ENCODE results near the gene RTP1. TPM values are rescaled to one million over a fixed set of nuclear protein-coding genes. Genes with fewer than 3 reads are reported as not detected.
"Not testable (repeated sequence)": the region's sequence is repeated elsewhere in the genome, so short reads cannot be mapped to it uniquely, and the experiment has no call there.

RTP1 gene
- total RNA-seq, 3 donors from 2014 or later (not counting 1 experiment from before 2014, with no cell fraction given) = not detected

DNA sequence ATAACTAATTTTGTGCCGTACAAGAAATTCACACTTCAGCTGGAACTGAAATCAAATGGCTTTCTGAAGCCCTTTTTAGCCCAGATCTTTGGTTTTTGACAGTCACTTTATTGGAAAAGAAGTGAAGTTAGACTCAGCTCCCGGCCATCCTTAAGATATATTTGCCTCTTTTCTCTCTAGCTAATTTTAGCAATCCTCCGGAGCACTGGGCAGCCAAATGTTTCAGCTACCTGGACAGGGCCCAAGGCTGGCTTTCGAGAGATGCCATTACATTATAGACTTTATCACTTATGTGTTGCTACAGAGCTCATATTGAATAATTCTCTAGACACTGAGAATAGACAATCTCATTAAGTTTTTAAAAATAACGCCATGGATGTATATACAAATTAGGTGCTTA lies 29.5 kb upstream of the RTP1 start:
- H3K27ac ChIP-seq (ENCODE audit: low read length) = no peak overlapping the region
- Mint-ChIP-seq H3K4me3 (no peak overlapping the region), H3K27me3 (ENCODE audit: low read depth in 2 of 2) (peaks cover 16 to 31% of the 10 kb centered on the region in 2 donors), H3K9me3 (no peaks in the 10 kb centered on the region), H3K27ac (no peak overlapping the region), H3K4me1 (no peaks in the 10 kb centered on the region), H3K36me3 (no peaks in the 10 kb centered on the region)
- DNase-seq = no peak
- peaks cover 3% of the 10 kb centered on the region for H3K27me3 ChIP-seq (ENCODE audit: control insufficient read depth, insufficient read depth, low read length)
- 89% methylated on average over 4 of the region's 5 CpGs for WGBS (ENCODE audit: insufficient coverage)
- H3K9me3 ChIP-seq (ENCODE audit: control insufficient read depth, insufficient read depth, low read length) = no peaks in the 10 kb centered on the region
- intact Hi-C loops (cut with micrococcal nuclease) = loop anchor here (5.0 kb wide), 1 partner anchor 550 kb away; no protein-coding TSS in a partner anchor
- no peaks in the 10 kb centered on the region for H3K4me1 ChIP-seq (ENCODE audit: control insufficient read depth, insufficient read depth, low read length)
- H3K36me3 ChIP-seq (ENCODE audit: control insufficient read depth, insufficient read depth, low read length) = no peaks in the 10 kb centered on the region
- TF ChIP-seq CTCF (IDR thresholded peaks at IDR 0.05) = no peak
- ATAC-seq = no peak
- no peak overlapping the region for H3K4me3 ChIP-seq (ENCODE audit: low read length)

DNA sequence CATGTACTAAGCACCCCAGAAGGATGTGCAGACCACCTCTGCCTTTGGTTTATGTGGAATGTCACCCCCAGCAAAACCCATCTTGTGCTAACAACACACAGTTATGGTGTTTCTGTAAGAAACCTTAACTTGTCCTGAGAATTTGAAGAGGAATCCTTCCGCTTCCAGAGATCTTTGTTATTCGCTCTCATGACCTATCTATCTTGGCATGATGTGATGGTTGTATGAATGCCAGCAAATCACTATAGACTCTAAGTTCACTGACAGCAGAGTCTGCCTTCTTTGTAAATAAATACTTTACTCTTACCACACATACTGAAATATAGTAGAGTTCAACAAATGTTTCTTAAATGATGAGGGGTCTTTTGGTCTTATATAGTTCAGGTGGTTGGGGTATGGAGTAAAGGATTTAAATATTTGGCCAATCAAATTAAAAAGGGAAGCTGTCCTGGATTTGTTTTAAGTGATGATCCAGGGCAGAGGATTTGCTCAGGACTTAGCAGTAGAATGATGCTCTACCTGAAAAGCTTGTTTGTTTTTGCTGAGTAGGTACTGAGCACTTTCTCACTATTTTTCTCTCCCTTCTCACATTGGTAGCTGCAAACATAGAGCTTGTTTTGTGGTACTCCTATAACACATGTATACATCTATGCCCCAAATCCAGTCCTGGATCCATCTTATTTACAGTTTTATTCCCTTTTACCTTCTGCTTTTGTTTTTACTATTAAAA lies 27.9 kb upstream of the RTP1 start:
- intact Hi-C loops (cut with micrococcal nuclease) = loop anchor here (5.0 kb wide), 1 partner anchor 552 kb away; no protein-coding TSS in a partner anchor
- Histone ChIP-seq H3K27me3 (ENCODE audit: control insufficient read depth, insufficient read depth, low read length) (peaks cover 3% of the 10 kb centered on the region), H3K4me3 (ENCODE audit: low read length) (no peak overlapping the region), H3K4me1 (ENCODE audit: control insufficient read depth, insufficient read depth, low read length) (no peaks in the 10 kb centered on the region), H3K27ac (ENCODE audit: low read length) (no peak overlapping the region), H3K9me3 (ENCODE audit: control insufficient read depth, insufficient read depth, low read length) (no peaks in the 10 kb centered on the region), H3K36me3 (ENCODE audit: control insufficient read depth, insufficient read depth, low read length) (no peaks in the 10 kb centered on the region)
- ATAC-seq (no peak), DNase-seq (no peak)
- peaks cover 16 to 34% of the 10 kb centered on the region in 2 donors for H3K27me3 Mint-ChIP-seq (ENCODE audit: low read depth in 2 of 2)
- H3K9me3 Mint-ChIP-seq = no peaks in the 10 kb centered on the region
- H3K27ac Mint-ChIP-seq = no peak overlapping the region
- H3K36me3 Mint-ChIP-seq = no peaks in the 10 kb centered on the region
- TF ChIP-seq CTCF (IDR thresholded peaks at IDR 0.05) = no peak
- H3K4me3 Mint-ChIP-seq = no peak overlapping the region
- WGBS (ENCODE audit: insufficient coverage) = 88% methylated on average over 2 of the region's 2 CpGs
- no peaks in the 10 kb centered on the region for H3K4me1 Mint-ChIP-seq

GRCh38 chr3:187170911-187171310 lies 26.4 kb upstream of the RTP1 start:
- H3K27ac ChIP-seq (ENCODE audit: low read length); intact Hi-C loops (cut with micrococcal nuclease); H3K4me1 Mint-ChIP-seq; H3K27ac Mint-ChIP-seq; H3K36me3 Mint-ChIP-seq; H3K9me3 Mint-ChIP-seq; H3K4me3 Mint-ChIP-seq; H3K27me3 ChIP-seq (ENCODE audit: control insufficient read depth, insufficient read depth, low read length); H3K4me1 ChIP-seq (ENCODE audit: control insufficient read depth, insufficient read depth, low read length); ATAC-seq; H3K4me3 ChIP-seq (ENCODE audit: low read length); H3K36me3 ChIP-seq (ENCODE audit: control insufficient read depth, insufficient read depth, low read length); DNase-seq; H3K9me3 ChIP-seq (ENCODE audit: control insufficient read depth, insufficient read depth, low read length): not testable (repeated sequence)
- peaks cover 16 to 34% of the 10 kb centered on the region in 2 donors for H3K27me3 Mint-ChIP-seq (ENCODE audit: low read depth in 2 of 2)
- 100% methylated on average over 3 of the region's 5 CpGs for WGBS (ENCODE audit: insufficient coverage)

DNA sequence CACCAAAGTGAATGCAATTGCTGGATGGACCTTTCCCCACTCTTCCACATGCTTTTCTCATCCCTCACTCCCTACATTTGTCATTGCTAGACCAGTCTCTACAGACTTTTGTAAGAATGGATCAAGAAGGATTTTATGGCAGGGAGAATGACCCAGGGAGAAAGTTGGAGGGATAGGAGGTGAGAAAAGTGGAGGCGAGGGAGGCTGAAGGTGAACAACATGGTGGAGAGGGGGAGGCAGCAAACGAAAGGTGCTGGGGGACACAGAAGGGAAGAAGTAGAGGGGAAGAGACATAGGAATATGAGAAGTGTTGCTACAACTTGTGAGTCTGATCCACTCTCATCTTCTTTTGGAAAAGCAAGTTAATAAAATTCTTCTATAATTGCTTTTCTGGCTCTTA lies 24.4 kb upstream of the RTP1 start:
- no peak overlapping the region for H3K4me3 Mint-ChIP-seq
- H3K36me3 Mint-ChIP-seq = no peaks in the 10 kb centered on the region
- Histone ChIP-seq H3K27me3 (ENCODE audit: control insufficient read depth, insufficient read depth, low read length) (peaks cover 3% of the 10 kb centered on the region), H3K9me3 (ENCODE audit: control insufficient read depth, insufficient read depth, low read length) (no peaks in the 10 kb centered on the region), H3K4me1 (ENCODE audit: control insufficient read depth, insufficient read depth, low read length) (no peaks in the 10 kb centered on the region), H3K27ac (ENCODE audit: low read length) (no peak overlapping the region), H3K4me3 (ENCODE audit: low read length) (no peak overlapping the region), H3K36me3 (ENCODE audit: control insufficient read depth, insufficient read depth, low read length) (no peaks in the 10 kb centered on the region)
- H3K4me1 Mint-ChIP-seq = no peaks in the 10 kb centered on the region
- WGBS (ENCODE audit: insufficient coverage) = 92% methylated on average over 2 of the region's 2 CpGs
- no peak for ATAC-seq
- no peak for TF ChIP-seq CTCF (IDR thresholded peaks at IDR 0.05)
- no peaks in the 10 kb centered on the region for H3K9me3 Mint-ChIP-seq
- no peak overlapping the region for H3K27ac Mint-ChIP-seq
- peaks cover 19 to 27% of the 10 kb centered on the region in 2 donors for H3K27me3 Mint-ChIP-seq (ENCODE audit: low read depth in 2 of 2)
- intact Hi-C loops (cut with micrococcal nuclease) = no loop called here
- DNase-seq = no peak

Data from natural killer cell (primary cell).